ENCODE results near the gene PDXK. TPM values are rescaled to one million over a fixed set of nuclear protein-coding genes. Genes with fewer than 3 reads are reported as not detected.

The PDXK gene
- total RNA-seq, 4 donors from 2014 or later, result 42.9 to 114 (median 82.0) TPM

DNA sequence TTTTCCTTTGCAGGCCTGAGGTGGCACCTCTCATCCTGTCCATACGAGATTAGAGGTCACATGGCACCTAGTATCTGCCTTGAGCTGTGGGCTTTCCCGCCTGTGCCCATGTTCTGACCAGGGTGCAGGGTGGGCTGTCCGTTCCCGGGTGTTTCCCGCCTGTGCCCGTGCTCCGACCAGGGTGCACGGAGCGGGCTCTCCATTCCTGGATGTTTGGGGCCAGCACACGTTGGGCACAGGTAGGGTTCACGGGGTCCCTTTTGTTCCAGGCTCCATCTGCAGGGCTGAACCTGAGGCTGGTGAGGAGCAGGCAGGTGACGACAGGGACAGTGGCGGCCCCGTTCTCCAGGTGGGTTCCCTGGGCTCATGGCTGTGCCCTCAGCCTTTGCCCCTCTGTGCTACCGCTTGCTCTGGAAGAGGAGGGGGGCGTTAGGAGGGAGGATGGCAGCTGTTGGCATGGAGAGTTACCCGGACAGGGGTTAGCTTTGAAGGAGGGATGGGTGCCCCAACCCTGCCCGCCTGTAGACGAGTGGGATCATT, 80.4 kb downstream of the PDXK start:
- H3K4me3 ChIP-seq, result no peak overlapping the region
- no peak overlapping the region for H3K27ac ChIP-seq
- no peaks in the 10 kb centered on the region for H3K4me1 ChIP-seq
- TF ChIP-seq POLR2A (IDR thresholded peaks at IDR 0.05), result no peak
- TF ChIP-seq, protein P1, sequence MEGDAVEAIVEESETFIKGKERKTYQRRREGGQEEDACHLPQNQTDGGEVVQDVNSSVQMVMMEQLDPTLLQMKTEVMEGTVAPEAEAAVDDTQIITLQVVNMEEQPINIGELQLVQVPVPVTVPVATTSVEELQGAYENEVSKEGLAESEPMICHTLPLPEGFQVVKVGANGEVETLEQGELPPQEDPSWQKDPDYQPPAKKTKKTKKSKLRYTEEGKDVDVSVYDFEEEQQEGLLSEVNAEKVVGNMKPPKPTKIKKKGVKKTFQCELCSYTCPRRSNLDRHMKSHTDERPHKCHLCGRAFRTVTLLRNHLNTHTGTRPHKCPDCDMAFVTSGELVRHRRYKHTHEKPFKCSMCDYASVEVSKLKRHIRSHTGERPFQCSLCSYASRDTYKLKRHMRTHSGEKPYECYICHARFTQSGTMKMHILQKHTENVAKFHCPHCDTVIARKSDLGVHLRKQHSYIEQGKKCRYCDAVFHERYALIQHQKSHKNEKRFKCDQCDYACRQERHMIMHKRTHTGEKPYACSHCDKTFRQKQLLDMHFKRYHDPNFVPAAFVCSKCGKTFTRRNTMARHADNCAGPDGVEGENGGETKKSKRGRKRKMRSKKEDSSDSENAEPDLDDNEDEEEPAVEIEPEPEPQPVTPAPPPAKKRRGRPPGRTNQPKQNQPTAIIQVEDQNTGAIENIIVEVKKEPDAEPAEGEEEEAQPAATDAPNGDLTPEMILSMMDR (IDR thresholded peaks at IDR 0.05), result no peak
- no peak for DNase-seq
- no peaks in the 10 kb centered on the region for H3K9me3 ChIP-seq
- H3K36me3 ChIP-seq, result peaks cover 45 to 100% (median 71%) of the 10 kb centered on the region in 3 donors
- 70 to 89% methylated on average over 3 to 5 of the region's 19 CpGs for WGBS, 2 donors
- no peaks in the 10 kb centered on the region for H3K27me3 ChIP-seq
- intact Hi-C loops (cut with DNase I), result no loop called here

DNA sequence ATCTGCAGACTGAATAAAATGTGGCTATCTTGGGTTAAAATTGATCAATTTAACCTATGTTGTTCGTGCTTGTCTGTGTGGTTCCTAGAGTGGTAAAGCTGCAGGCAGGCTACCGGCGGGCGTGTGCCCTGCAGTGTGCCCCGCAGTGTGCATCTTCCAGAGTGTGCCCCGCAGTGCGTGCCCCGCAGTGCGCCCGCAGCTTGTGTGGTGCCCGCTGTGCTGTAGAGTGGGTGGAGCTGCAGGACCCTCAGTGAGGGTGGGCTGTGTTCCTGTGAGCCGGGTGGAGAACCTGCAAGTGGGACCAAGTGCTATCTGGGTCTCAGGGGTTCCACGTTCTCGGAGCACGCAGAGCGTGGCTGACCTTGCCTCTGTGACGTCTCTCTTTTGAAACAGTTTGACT, 81.2 kb downstream of the PDXK start:
- Histone ChIP-seq H3K27me3 (no peaks in the 10 kb centered on the region), H3K27ac (no peak overlapping the region), H3K4me1 (no peaks in the 10 kb centered on the region), H3K36me3 (peaks cover 45 to 96% (median 71%) of the 10 kb centered on the region in 3 donors), H3K4me3 (no peak overlapping the region), H3K9me3 (no peaks in the 10 kb centered on the region)
- TF ChIP-seq POLR2A (IDR thresholded peaks at IDR 0.05), result no peak
- intact Hi-C loops (cut with DNase I), result no loop called here
- 91 to 96% methylated on average over 5 to 15 of the region's 17 CpGs for WGBS, 2 donors
- no peak for DNase-seq

DNA sequence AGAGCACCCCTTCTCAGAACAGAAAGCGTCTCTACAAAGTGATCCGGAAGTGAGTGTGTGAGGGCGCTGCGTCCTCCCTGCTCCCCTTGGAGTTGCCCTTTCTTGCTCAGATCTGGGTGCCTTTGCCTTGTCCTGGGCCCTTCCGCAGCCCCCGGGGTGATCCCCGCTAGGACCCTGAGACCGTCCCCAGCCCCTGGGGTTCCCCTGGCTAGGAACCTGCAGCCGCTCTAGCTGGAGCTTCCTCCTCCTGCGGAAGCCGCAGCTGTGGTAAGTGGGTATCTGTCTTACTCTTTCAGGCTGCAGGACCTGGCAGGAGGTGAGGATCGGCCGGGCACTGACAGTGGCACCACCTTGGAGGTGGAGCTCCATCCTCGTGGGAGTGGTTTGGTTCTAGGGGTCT, 81.6 kb downstream of the PDXK start:
- no peak for DNase-seq
- Histone ChIP-seq H3K27me3 (no peaks in the 10 kb centered on the region), H3K4me1 (no peaks in the 10 kb centered on the region), H3K27ac (no peak overlapping the region), H3K9me3 (no peaks in the 10 kb centered on the region), H3K4me3 (no peak overlapping the region), H3K36me3 (peaks cover 45 to 96% (median 71%) of the 10 kb centered on the region in 3 donors)
- WGBS, 2 donors, result 80 to 98% methylated on average over 3 to 7 of the region's 14 CpGs
- no peak for TF ChIP-seq POLR2A (IDR thresholded peaks at IDR 0.05)
- TF ChIP-seq, protein P1 (IDR thresholded peaks at IDR 0.05), result no peak
- intact Hi-C loops (cut with DNase I), result no loop called here

DNA sequence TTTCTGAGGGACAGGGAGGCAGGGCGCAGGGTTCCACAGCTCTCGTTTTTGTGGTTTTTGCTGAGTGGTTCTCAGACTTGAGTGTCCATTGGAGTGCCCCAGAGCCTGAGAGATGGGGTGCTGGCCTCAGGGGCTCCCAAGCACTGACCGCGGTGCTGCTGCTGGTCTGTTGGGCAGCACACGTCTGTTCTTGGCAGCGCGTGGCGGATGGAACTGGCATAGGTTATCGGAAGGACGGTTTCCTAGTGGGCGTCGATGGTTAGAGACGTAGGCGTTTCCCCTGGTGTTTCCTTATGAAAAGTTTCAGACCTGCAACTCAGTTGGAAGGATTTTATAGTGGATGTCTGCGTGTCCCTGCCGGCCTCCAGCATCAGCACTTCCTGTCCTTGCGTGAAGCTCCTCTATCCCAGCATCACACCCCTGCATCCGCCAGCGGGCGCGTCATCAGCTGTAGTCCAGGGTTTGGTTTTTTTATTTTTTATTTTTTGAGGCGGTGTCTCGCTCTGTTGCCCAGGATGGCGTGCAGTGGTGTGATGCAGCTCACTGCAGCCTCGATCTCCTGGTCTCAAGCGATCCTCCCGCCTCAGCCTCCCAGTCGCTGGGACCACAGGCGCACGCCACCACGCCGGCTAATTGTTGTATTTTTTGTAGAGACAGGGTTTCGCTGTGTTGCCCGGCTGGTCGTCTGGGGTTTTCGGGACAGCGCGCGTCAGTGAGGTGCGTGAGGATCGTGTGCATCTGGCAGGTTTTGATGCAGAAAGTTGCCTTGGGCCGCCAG, 82.3 kb downstream of the PDXK start:
- Histone ChIP-seq H3K9me3 (no peaks in the 10 kb centered on the region), H3K27ac (no peak overlapping the region), H3K4me1 (no peaks in the 10 kb centered on the region), H3K36me3 (peaks cover 45 to 96% (median 66%) of the 10 kb centered on the region in 3 donors), H3K4me3 (no peak overlapping the region), H3K27me3 (no peaks in the 10 kb centered on the region)
- intact Hi-C loops (cut with DNase I), result no loop called here
- WGBS, 2 donors, result 93 to 96% methylated on average over 22 to 33 of the region's 42 CpGs
- TF ChIP-seq, protein P1 (IDR thresholded peaks at IDR 0.05), result no peak
- no peak for TF ChIP-seq POLR2A (IDR thresholded peaks at IDR 0.05)
- no peak for DNase-seq

DNA sequence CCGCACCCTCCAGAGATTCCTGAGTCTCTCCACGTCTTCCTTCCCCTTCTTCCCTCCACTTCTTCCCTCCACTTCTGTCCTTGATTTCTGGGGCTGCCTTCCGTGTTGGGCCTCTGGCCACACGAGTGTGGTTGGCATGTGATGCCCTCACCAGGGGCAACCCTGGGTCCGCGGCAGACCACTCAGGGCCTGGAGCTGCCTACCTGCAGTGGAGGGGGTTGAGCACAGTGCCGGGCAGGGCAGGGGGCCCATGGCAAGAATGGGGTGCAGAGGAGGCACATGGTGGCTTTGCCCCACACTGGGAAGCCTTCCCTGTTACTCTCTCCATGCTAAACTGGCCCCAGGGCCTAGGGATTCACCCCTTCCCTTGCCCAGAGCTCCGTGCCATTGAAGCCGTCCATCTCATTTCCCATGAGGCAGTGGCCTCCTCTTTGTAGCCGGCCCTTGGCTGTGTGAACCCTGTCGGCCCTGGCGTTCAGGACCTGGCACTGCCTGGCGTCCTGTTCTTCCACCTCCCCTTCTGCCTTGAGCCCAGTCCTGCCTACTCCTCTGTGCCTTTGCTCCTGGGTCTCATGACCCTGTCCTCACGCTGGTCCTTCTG, 83.9 kb downstream of the PDXK start:
- Histone ChIP-seq H3K27me3 (no peaks in the 10 kb centered on the region), H3K9me3 (no peaks in the 10 kb centered on the region), H3K4me1 (no peaks in the 10 kb centered on the region), H3K36me3 (peaks cover 34 to 84% (median 51%) of the 10 kb centered on the region in 3 donors), H3K4me3 (no peak overlapping the region), H3K27ac (no peak overlapping the region)
- WGBS, 2 donors, result 69 to 82% methylated on average over 4 to 9 of the region's 14 CpGs
- DNase-seq, result no peak
- intact Hi-C loops (cut with DNase I), result no loop called here
- TF ChIP-seq POLR2A (IDR thresholded peaks at IDR 0.05), result no peak
- TF ChIP-seq, protein P1 (IDR thresholded peaks at IDR 0.05), result no peak
